Right ventricle myocardium inferior (tissue), 1 donor: Measurements from ENCODE around the gene SGPL1. TPM values are rescaled to one million over a fixed set of nuclear protein-coding genes. Genes with fewer than 3 reads are reported as not detected.
"Not testable (repeated sequence)": the region's sequence is repeated elsewhere in the genome, so short reads cannot be mapped to it uniquely, and the experiment has no call there.

ENCODE experiments used
- ATAC-seq: fragments of 200-7000 bp; cut with Tn5 transposase; one replicate; pipeline ENCODE4 v1.9.1; 2020; ENCODE audit warnings: mild to moderate bottlenecking, moderate library complexity
- DNase-seq: peaks from one replicate; pipeline ENCODE4 v3.0.0; 2021; ENCODE audit errors: missing footprints
- intact Hi-C: fragments of 100-400 bp; cut with DNase I; formaldehyde crosslinking; loops from one replicate; pipeline ENCODE4 v1.11.0; 2022
- long read RNA-seq: library from polyadenylated mRNA; unstranded; transcript quantifications from one replicate; pipeline ENCODE4 v2.0.0, GENCODE V29; 2021
- total RNA-seq: library from RNA; stranded (reverse); fragmentation: NEBNext Ultra II Directional; extraction: Animal tissue kit (Norgen Biotek cat#: 25700); gene quantifications from one replicate; pipeline ENCODE4 v1.2.1, GENCODE V29; 2021
- donor health status: DM: no; HTN: yes; CAD: no; lungs with severe emphysema.

Gene SGPL1, protein sequence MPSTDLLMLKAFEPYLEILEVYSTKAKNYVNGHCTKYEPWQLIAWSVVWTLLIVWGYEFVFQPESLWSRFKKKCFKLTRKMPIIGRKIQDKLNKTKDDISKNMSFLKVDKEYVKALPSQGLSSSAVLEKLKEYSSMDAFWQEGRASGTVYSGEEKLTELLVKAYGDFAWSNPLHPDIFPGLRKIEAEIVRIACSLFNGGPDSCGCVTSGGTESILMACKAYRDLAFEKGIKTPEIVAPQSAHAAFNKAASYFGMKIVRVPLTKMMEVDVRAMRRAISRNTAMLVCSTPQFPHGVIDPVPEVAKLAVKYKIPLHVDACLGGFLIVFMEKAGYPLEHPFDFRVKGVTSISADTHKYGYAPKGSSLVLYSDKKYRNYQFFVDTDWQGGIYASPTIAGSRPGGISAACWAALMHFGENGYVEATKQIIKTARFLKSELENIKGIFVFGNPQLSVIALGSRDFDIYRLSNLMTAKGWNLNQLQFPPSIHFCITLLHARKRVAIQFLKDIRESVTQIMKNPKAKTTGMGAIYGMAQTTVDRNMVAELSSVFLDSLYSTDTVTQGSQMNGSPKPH
- 13.1 TPM for total RNA-seq
- long read RNA-seq, full-length matches to known transcripts = 1 of 3 reads
- long read RNA-seq, partial matches to known transcripts = 0 of 3 reads
- long read RNA-seq, other reads (novel, unspliced or antisense) = 2 of 3 reads

DNA sequence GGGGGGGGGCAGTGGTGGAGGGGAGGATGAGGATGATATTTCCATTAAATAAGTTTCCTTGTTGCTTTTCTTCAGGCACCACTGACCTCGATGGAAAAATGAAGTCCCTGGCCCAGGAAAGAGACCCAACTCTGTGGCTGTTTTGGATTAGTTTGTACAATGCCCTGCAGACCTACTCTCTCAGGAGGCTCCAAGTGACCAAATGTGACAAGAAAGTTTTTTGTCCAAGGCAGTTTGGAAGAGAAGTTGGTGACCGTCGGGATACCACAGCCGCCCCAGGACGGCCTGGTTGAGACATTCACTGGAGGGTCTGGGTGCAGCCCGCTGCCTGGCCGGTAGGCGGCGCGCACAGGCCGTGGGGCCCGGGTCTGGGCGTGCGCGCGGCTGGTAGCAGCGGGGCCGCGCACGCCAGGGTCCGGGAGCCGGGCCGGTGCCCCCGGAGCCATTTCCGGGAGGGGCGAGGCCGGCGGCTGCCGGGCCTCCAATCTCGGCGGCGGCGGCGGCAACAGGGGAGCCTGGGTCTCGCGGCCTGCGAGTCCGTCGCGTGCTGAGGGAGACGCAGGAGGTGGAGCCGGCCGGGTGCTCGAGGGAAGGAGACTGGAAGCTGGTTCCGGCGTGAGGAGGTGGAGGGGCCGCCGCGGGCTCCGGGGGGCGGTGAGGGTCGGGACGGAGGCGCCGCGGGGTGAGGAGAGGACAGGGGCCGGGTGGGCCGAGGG is at the start of gene SGPL1:
Gene SGPL1 (plus strand): TSS at position 445 of the 716 bp plus-strand sequence. CDS start 906 bp downstream, outside the sequence.
- peak; percentile 98 for ATAC-seq
- intact Hi-C loops = loop anchor here (1.0 kb wide), 1 partner anchor 65 kb away; no protein-coding TSS in a partner anchor

DNA sequence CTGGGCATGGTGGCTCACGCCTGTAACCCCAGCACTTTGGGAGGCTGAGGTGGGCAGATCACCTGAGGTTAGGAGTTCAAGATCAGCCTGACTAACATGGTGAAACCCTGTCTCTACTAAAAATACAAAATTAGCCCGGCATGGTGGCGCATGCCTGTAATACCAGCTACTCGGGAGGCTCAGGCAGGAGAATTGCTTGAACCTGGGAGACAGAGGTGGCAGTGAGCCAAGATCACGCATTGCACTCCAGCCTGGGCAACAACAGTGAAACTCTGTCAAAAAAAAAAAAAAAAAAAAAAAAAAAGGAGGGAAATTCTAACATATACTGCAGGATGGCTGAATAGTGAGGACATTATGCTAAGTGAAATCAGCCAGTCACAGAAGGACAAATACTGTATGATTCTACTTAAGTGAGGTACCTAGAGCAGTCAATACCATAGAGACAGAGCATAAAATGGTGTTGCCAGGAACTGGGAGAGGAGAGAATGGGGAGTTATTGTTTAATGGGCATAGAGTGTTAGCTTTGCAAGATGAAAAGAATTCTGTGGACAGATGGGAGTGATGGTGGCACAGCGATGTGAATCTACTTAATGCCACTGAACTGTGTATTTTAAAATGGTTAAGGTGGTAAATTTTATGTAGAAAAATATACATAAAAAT is 47.6 kb upstream of the SGPL1 start:
- intact Hi-C loops, ATAC-seq, DNase-seq: not testable (repeated sequence)

More for the DNA sequence above, at the start of gene SGPL1:
- peak; percentile 96 for DNase-seq

DNA sequence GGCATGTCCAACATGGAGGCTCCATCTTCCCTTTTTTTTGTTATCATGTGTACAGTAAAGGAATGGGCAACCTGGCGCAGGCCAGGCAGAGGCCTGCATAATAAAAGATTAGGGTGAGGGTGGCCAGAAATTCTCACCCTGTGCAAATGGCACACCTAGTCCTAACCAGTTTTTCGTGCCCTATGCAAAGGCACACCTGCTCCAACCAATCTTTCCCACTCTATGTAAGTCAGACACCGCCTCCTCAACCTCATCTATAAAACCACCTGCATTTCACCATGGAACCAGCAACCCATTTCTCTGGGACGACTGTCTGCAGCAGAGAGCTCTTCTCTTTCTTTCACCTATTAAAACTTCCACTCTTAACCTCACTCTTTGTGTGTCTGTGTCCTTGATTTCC is 46.6 kb upstream of the SGPL1 start:
- intact Hi-C loops = no loop called here
- ATAC-seq (no peak), DNase-seq (no peak)

DNA sequence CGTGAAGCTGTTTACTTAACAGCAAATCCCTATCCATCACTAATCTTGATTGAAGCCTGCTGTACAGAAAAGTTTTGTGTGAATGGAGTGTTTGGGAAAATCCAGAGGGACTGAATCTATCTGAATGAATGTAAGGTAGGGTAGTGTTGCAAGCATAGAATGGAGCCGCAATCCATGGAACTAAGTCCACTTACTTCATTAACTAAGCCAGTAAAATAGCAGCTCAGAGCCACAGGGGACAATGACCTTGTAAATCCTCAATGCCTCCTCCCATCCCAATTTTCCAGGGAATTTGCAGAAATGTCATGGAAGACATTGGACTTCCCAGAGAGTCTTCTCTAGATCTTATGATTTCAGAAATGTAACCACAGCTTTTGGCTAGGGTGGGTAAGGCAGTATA is 45.7 kb upstream of the SGPL1 start:
- DNase-seq (no peak), ATAC-seq (no peak)
- intact Hi-C loops = no loop called here

DNA sequence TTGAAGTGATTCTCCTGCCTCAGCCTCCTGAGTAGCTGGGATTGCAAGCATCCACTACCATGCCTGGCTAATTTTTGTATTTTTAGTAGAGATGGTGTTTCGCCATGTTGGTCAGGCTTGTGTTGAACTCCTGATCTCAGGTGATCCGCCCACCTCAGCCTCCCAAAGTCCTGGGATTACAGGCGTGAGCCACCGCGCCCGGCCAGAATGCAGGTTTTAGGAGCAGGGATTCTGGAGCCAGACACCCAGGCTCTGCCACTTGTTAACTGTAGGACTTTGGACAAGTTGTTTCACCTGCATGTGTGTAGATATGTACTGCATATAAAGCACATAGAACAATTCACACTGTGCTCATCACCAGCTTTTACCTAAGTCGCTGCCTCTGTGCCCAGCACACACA is 45.2 kb upstream of the SGPL1 start:
- ATAC-seq, DNase-seq, intact Hi-C loops: not testable (repeated sequence)

DNA sequence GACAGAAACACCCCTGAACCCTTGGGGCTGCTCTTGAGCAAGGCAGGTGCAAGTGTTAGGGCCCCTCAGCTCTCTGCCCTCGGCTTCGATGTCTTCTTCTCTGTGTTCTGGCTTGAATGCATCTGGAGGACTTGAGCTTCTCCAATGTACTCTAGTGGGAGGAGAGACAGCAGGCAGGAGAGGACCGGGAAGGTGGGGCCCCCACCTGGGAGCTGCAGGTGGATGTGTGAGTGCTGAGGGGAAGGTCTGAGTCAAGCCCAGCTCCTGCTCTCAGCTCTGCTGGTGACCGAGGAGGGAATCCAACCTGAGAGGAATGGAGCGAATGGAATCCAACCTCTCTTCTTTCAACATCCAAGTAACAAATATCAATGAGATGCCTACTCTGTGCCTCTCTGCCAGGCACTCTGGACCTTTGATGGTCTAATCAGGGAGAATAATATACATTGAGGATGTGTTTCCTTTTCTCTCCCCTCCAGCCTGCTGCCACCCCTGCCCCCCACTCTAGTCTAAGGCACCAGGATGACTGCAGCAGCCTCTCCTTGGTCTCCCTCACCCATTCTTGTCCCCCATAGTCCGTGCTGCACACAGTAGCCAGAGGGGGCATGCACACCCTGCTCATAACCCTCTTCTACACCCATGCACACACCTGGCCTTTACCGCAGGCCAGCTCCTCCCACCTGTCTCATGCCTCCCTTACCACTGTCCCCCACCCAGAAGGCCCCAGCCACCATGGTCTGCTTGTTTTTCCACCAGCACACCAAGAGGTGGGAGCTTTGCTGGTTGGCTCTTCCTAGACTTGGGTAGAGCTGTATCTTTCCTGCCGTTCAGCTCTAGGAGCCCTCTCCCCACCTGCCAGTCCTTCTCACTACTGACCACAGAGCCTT is 44.2 kb upstream of the SGPL1 start:
- DNase-seq (no peak), ATAC-seq (no peak)
- intact Hi-C loops = no loop called here

DNA sequence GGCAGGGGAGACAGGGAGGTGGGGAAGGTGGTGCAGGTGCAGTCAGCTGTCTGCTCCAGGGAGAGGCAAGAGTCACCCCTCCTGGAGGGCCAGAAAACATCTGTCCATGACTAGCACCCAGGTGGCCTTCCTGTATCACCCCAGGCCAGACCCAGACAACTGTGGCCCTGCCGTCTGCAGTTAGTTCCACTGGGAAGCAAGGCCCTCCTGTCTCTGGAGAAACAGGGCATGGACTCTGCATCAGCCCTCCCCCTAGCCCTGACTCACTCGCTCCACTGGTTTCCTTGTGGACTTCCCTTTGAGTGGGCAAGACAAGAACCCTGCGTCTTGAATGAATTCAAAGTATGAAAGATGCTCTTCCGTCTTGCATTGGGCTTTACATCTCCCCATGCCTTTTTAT is 43.1 kb upstream of the SGPL1 start:
- ATAC-seq (no peak), DNase-seq (no peak)
- intact Hi-C loops = no loop called here

DNA sequence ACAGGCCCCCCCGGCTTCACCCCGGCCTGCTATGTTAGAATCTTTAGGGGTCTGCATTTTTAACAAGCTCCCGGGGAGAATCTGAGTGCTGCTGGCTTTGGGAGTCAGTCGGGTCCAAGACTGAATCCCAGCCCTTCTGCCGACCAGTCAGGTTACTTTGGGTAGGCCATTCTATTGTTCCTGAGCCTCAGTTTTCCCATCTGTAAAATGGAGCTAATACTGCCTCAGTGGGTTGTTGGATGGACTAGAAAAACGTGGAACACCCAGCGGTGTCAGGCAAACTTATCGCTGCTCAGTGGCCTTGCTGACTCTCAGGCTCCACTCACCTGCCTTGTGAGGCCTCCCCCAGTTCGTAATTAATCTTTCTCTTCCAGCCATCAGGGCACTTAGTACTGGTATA is 42.3 kb upstream of the SGPL1 start:
- ATAC-seq (no peak), DNase-seq (no peak)
- intact Hi-C loops = no loop called here

DNA sequence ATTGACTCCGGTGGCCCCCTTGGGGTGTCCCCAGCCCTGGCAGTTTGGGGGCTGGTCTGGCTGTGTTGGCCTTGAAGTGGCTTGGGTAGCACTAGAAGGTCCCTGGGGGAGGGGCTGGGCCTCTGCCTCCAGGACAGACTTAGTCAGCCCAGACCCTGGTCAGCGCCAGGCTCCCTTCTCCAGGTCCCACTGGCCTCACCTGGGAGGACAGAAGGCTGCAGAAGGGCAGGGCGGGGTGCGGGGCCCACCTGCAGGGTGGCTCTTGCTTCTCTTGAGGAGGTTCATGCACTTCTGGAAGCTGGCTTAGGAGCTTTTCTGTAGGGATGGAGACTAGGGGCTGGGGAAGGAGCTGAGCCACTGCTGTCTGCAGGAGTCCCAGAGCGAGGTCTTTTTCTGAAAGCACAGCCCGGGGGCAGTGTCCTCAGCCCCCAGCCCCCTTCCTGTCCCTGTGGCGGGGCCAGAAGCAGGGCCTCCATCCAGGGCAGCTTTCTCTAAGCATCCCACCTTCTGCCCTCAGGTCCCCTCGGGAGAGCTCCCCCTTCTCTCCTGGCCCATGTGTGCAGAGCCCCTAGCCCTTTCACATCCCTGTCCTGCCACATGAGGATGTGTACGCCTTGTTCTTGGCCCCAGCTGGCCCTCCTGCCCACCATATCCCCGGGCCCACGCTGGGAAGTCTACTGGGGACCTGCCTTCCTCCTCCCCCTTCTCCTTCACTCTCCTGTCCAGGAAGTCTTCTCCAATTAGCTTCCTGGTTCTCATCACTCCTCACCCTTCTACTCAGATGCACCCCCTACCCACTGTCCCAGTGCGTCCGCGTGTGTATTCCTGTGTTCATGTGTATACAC is 41.6 kb upstream of the SGPL1 start:
- ATAC-seq (no peak), DNase-seq (no peak)
- intact Hi-C loops = no loop called here

DNA sequence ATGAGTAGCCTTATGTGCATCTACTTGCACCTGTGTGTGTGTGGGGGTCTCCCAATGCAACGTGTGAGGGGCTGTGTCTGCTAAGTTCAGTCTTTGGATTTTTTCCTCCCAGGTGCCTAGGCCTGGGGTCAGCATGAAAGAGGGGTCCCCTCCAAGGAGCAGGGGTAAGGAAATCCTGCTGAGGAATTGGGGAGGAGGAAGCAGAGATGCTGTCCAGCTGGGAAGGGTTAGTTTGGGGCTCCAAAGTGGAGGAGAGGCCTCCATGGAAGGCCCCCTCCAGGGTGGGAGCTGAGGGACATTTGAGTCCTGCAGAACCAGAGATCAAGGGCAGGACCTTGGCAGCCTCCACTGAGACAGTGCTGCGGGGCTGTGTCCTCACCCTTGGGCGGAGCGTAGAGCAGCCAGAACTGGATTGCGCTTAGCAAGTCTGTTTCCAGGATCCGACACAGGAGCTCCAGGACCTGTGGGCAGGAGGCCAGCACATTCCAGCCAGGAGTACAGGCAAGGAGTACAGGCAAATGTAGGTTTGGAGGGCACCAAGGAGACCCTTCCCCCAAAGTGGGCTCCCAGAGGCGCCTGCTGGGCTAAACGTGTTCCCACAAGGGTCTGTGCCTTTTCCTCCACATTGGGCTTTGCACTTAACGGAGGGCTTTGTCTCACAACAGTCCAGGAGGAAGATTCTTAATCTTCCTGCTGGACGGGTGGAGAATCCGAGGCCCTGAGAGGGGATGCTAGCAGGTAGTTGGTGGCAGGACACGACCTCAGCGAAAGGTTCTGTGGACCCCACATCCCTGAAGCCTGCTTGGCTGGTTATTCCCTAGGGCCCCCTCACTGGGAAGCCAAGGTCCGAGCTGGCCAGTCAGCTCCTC is 40.7 kb upstream of the SGPL1 start:
- ATAC-seq (no peak), DNase-seq (no peak)
- intact Hi-C loops = no loop called here

DNA sequence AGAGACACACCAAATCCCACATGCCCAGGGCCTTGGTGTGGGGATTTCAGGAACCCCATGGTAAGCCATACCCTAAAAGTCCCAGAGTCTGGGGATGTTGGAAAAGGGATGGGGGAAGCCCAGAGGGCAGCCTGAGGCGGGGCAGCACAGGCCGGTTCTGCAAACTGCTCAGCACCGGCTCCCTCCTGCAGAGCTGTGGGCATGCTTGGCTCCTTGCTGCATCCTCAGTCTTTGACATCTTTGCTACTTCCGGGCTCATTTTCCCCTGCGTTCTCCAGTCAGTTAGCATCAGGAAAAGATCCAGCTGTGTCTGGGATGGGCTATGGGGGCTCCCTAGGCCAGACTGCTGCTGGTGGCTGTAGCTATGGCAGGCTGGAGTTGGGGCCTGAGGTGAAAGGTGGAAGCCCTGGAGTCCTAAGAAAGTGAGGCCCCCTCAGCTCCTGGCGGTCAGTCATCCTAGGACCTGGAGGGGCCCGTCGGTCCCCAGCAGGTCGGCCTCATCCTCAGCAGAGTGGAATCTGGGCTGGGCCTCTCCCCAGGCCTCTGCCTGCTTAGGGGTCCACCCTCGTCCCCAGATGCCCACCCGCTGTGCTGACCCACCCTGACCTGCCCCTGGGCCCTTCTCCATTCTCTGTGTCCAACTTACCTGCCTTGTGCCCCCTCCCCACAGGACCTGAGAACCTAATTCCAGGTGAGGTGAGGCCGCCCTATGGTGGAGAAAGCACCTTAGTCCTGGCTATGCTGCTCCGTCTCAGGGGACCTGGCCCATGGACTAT is 39.9 kb upstream of the SGPL1 start:
- intact Hi-C loops = no loop called here
- DNase-seq (no peak), ATAC-seq (no peak)

DNA sequence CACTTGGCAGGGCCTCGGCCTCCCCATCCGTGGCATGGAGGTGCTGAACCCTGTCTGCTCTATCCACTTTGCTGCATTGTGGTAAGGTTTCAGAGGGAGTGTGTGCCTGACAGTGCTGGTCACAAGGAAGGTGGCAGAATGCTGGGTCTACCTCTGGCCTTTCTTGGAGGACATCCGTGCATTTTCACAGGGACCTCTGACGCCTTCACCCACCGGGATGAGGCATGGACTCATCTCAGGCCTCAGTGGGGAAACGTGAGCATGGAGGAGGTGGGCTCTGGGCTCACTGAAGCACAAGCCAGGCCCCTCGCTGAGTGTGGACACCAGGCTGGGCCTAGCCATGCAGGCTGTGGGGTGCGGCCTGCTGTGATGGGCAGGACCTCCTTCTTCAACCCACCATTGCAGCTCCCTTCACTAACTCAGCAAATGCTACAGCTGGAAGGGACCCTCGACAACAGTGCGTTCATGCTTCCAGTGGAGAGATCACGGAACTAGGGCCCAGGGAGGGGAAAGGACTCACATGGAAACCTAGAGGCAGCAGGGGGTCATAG is 39.2 kb upstream of the SGPL1 start:
- no peak for ATAC-seq
- DNase-seq = no peak
- intact Hi-C loops = no loop called here

DNA sequence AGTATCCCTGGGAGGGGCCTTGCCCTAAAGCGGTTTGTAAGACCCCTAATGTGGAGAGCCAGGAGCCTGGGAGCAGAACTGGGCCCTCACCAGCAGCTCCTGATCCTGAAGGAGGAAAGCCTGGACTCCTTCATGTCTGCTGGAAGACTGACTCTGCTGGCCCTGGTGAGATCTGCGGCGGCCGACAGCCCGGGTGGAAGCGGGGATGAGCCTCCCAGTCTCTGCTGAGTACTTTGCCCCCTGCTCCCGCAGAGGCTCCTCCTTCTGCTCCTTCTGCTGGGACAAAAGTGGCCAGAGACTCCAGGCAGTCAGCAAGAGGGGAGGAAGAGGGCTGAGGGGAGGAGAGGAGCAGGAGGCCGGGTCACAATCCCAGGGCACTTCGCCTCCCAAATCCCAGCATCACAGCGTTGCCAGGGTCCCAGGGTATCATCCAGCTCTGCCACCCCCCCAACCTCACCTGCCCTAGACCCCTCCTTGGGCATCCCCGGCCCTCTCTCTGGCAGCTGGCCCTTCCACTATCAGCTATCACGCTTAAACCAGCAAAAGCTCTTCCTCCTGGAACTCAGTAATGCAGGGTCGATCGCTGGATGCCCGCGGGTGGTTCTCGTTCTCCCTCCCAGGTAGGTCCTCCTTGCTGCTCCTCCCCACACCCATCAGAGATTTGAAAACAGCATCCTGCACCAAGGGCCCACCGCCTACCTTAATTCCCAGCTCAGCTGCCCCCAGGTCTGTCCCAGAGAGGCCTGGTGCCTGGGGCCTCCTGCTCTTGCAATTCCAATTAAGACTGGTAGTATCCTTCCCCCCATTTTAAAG is 38.5 kb upstream of the SGPL1 start:
- intact Hi-C loops = no loop called here
- DNase-seq = no peak
- ATAC-seq = no peak

DNA sequence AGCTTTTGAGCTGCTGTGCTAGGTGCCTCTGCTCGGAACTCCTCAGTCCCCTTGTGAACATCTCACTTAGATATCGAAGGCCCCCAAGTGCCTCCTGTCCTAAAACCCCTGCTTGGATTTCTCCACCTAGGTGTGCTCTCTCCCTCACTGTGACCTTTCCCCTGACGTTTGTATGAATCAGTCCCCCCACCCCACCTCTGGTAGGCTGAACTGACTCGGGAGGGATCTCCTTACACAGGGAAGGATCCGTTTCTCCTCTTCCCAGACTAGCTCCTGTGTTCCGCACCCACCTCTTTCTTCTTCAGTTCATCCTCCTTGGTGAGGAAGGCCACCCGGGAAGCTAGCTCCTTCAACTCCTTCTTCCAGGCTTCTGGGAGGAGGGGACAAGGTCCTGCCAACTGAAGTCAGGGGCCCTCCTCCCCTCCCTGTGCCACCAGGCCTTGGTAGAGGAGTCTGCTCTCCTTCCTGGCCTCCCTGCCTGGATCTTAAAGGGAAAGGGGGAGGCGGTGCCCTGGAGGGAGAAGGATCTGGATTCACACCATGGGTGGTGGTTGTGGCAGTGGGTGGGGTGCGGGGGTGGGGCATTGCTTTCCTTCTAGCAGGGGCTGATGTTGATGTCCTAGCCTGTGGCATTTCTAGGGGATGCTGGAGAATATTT is 37.4 kb upstream of the SGPL1 start:
- ATAC-seq = no peak

More for the DNA sequence above, 37.4 kb upstream of the SGPL1 start:
- DNase-seq = no peak
- intact Hi-C loops = no loop called here
